Measurements from ENCODE around the gene CRY2. TPM values are rescaled to one million over a fixed set of nuclear protein-coding genes. Genes with fewer than 3 reads are reported as not detected.

The CRY2 gene
- total and polyA plus RNA-seq, 2 donors (not counting 1 experiment from before 2014, with no cell fraction given): 8.3 to 21.5 TPM

- no peak overlapping the region for H3K27ac ChIP-seq (ENCODE audit: insufficient read depth, low read length)
- peaks cover 8% of the 10 kb centered on the region for H3K27me3 ChIP-seq (ENCODE audit: control insufficient read depth, insufficient read depth, low read length)
- no peaks in the 10 kb centered on the region for H3K9me3 ChIP-seq (ENCODE audit: control insufficient read depth, insufficient read depth, low read depth, low read length)
- TF ChIP-seq EZH2 (IDR thresholded peaks at IDR 0.05; ENCODE audit: low read length, missing control alignments) (no peak), CTCF (conservative IDR thresholded peaks at IDR 0.05 in 1 of 2, IDR thresholded peaks at IDR 0.05 in 1 of 2; ENCODE audit: low read depth in 1 of 2, low read length in 2 of 2) (no peak)
- H3K4me2 ChIP-seq (ENCODE audit: extremely low read depth, insufficient read depth, low read length): no peak overlapping the region
- no peaks in the 10 kb centered on the region for H3K4me1 ChIP-seq (ENCODE audit: control insufficient read depth, extremely low read depth, insufficient read depth, low read length)
- no peaks in the 10 kb centered on the region for H3K79me2 ChIP-seq (ENCODE audit: control insufficient read depth, insufficient read depth, low read length)
- no peak overlapping the region for H3K9ac ChIP-seq (ENCODE audit: insufficient read depth, low read length)
- no peak overlapping the region for H3K4me3 ChIP-seq (replicated peaks in 1 of 4; ENCODE audit: control extremely low read depth in 1 of 4, insufficient read depth in 1 of 4, low read depth in 3 of 4, low read length in 4 of 4)
- H2AFZ ChIP-seq (ENCODE audit: low read length): no peak overlapping the region
- no peak for DNase-seq (ENCODE audit: low read depth in 2 of 2)
- H3K36me3 ChIP-seq (ENCODE audit: control insufficient read depth, insufficient read depth, low read length): peaks cover 4% of the 10 kb centered on the region
- no peaks in the 10 kb centered on the region for H4K20me1 ChIP-seq (ENCODE audit: control insufficient read depth, extremely low read depth, insufficient read depth, low read length)
Measured at GRCh38 chr11:45930031-45930794, 82.9 kb downstream of the CRY2 start.

GRCh38 chr11:45930951-45931570, 83.8 kb downstream of the CRY2 start:
- Histone ChIP-seq H3K79me2 (ENCODE audit: control insufficient read depth, insufficient read depth, low read length) (no peaks in the 10 kb centered on the region), H3K9me3 (ENCODE audit: control insufficient read depth, insufficient read depth, low read depth, low read length) (no peaks in the 10 kb centered on the region), H3K36me3 (ENCODE audit: control insufficient read depth, insufficient read depth, low read length) (peaks cover 4% of the 10 kb centered on the region), H3K4me2 (ENCODE audit: extremely low read depth, insufficient read depth, low read length) (no peak overlapping the region), H4K20me1 (ENCODE audit: control insufficient read depth, extremely low read depth, insufficient read depth, low read length) (no peaks in the 10 kb centered on the region), H3K27ac (ENCODE audit: insufficient read depth, low read length) (no peak overlapping the region), H2AFZ (ENCODE audit: low read length) (no peak overlapping the region), H3K27me3 (ENCODE audit: control insufficient read depth, insufficient read depth, low read length) (peaks cover 6% of the 10 kb centered on the region), H3K4me1 (ENCODE audit: control insufficient read depth, extremely low read depth, insufficient read depth, low read length) (no peaks in the 10 kb centered on the region), H3K9ac (ENCODE audit: insufficient read depth, low read length) (no peak overlapping the region), H3K4me3 (replicated peaks in 1 of 4; ENCODE audit: control extremely low read depth in 1 of 4, insufficient read depth in 1 of 4, low read depth in 3 of 4, low read length in 4 of 4) (no peak overlapping the region)
- TF ChIP-seq CTCF (conservative IDR thresholded peaks at IDR 0.05 in 1 of 2, IDR thresholded peaks at IDR 0.05 in 1 of 2; ENCODE audit: low read depth in 1 of 2, low read length in 2 of 2) (no peak), EZH2 (IDR thresholded peaks at IDR 0.05; ENCODE audit: low read length, missing control alignments) (no peak)
- no peak for DNase-seq (ENCODE audit: low read depth in 2 of 2)

- Histone ChIP-seq H3K27me3 (ENCODE audit: control insufficient read depth, insufficient read depth, low read length) (no peaks in the 10 kb centered on the region), H3K4me2 (ENCODE audit: extremely low read depth, insufficient read depth, low read length) (no peak overlapping the region)
- no peak for DNase-seq (ENCODE audit: low read depth in 2 of 2)
Measured at GRCh38 chr11:45931739-45932138, 84.5 kb downstream of the CRY2 start.

More at GRCh38 chr11:45931739-45932138, 84.5 kb downstream of the CRY2 start:
- H2AFZ ChIP-seq (ENCODE audit: low read length): no peak overlapping the region
- H4K20me1 ChIP-seq (ENCODE audit: control insufficient read depth, extremely low read depth, insufficient read depth, low read length): no peaks in the 10 kb centered on the region
- H3K4me3 ChIP-seq (replicated peaks in 1 of 4; ENCODE audit: control extremely low read depth in 1 of 4, insufficient read depth in 1 of 4, low read depth in 3 of 4, low read length in 4 of 4): no peak overlapping the region
- no peak overlapping the region for H3K9ac ChIP-seq (ENCODE audit: insufficient read depth, low read length)
- no peaks in the 10 kb centered on the region for H3K4me1 ChIP-seq (ENCODE audit: control insufficient read depth, extremely low read depth, insufficient read depth, low read length)
- H3K9me3 ChIP-seq (ENCODE audit: control insufficient read depth, insufficient read depth, low read depth, low read length): no peaks in the 10 kb centered on the region
- TF ChIP-seq CTCF (conservative IDR thresholded peaks at IDR 0.05 in 1 of 2, IDR thresholded peaks at IDR 0.05 in 1 of 2; ENCODE audit: low read depth in 1 of 2, low read length in 2 of 2) (no peak), EZH2 (IDR thresholded peaks at IDR 0.05; ENCODE audit: low read length, missing control alignments) (no peak)
- no peak overlapping the region for H3K27ac ChIP-seq (ENCODE audit: insufficient read depth, low read length)
- H3K79me2 ChIP-seq (ENCODE audit: control insufficient read depth, insufficient read depth, low read length): no peaks in the 10 kb centered on the region
- H3K36me3 ChIP-seq (ENCODE audit: control insufficient read depth, insufficient read depth, low read length): peaks cover 4% of the 10 kb centered on the region

Measured in fibroblast of lung (primary cell).